Tibial nerve (tissue), 4 donors: ENCODE results near the gene ATP5MC2.

Experiments used
- CTCF ChIP-seq, 5 experiments: fragments of 200-600 bp in 3 of 5; fragments of 450-650 bp in 2 of 5; sonication (generic) in 3 of 5; IDR thresholded peaks; one replicate each; pipeline ENCODE4 v1.5.1; 2016 to 2019; ENCODE audit warnings: antibody characterized with exemption in 5 of 5, mild to moderate bottlenecking in 3 of 5, moderate library complexity in 2 of 5
- EP300 ChIP-seq, 2 donors: sonication (generic); formaldehyde crosslinking; IDR thresholded peaks; one replicate each; pipeline ENCODE4 v1.6.1; 2017; ENCODE audit warnings: antibody characterized with exemption in 2 of 2, mild to moderate bottlenecking in 1 of 2

DNA sequence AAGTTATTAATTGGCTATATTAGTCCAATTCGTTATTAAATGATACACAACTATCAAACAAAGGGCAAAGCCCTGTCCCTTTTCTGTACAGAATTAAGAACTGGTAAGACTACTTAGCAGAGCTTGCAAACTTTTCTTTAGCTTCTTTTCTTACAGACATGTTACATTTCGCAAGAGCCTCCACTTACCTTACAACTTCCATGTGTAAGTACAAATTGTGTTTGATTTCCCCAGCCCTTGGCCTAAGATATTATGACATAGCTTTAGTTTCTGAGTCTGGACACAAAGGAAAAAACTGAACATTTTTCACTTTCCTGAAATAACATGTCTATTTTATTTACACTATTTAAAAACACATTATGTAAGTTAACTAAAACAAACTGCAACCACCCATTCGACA is 51.4 kb downstream of the ATP5MC2 start:
- TF ChIP-seq EP300 (IDR thresholded peaks at IDR 0.05) (no peak), CTCF (IDR thresholded peaks at IDR 0.05) (no peak)
